Natural killer cell treated with Interleukin-12 subunit alpha and Interleukin-12 subunit beta and Interleukin-15 and Interleukin-18, amount 100 ng/mL, for 72 hours (primary cell): Measurements from ENCODE around the gene AXIN2. TPM values are rescaled to one million over a fixed set of nuclear protein-coding genes. Genes with fewer than 3 reads are reported as not detected.

Source experiments
- ATAC-seq, 2 donors: fragments of 150-1000 bp; cut with Tn5 transposase in 1 of 2; sonication (Bioruptor Pico), chemical (Tn5 transposase) in 1 of 2; 2 replicates each; pipeline ENCODE4 v1.10.0; 2021
- DNase-seq: peaks from one replicate; pipeline ENCODE4 v3.0.0; 2022; ENCODE audit warnings: low spot score
- H3K27ac Mint-ChIP-seq, 2 donors: 1 replicate in 1 of 2; 2 replicates in 1 of 2; pipeline ENCODE4 v1.8.0; 2022; ENCODE audit warnings: mixed read lengths in 2 of 2, mild to moderate bottlenecking in 1 of 2, moderate library complexity in 1 of 2
- H3K27me3 Mint-ChIP-seq, 2 donors: 1 replicate in 1 of 2; 2 replicates in 1 of 2; pipeline ENCODE4 v1.8.0; 2022; ENCODE audit warnings: mixed read lengths in 2 of 2
- H3K36me3 Mint-ChIP-seq: one replicate; pipeline ENCODE4 v1.8.0; 2022; ENCODE audit warnings: mixed read lengths
- H3K4me1 Mint-ChIP-seq, 2 donors: 1 replicate in 1 of 2; 2 replicates in 1 of 2; pipeline ENCODE4 v1.8.0; 2022; ENCODE audit warnings: low read depth in 2 of 2, mixed read lengths in 2 of 2, mild to moderate bottlenecking in 1 of 2
- H3K4me3 Mint-ChIP-seq: one replicate; pipeline ENCODE4 v1.8.0; 2022; ENCODE audit warnings: mixed read lengths
- H3K9me3 Mint-ChIP-seq: 2 replicates; pipeline ENCODE4 v1.8.0; 2022; ENCODE audit warnings: mixed read lengths
- total RNA-seq, 2 donors: library from RNA; stranded (reverse); gene quantifications; one replicate each; pipeline ENCODE4 v1.2.3, GENCODE V29; 2022

AXIN2 gene
- under 1 TPM; 0.55 to 0.95 TPM for total RNA-seq

- peaks cover 9 to 26% of the 10 kb centered on the region in 2 donors for H3K27me3 Mint-ChIP-seq
- H3K4me1 Mint-ChIP-seq, result peaks cover 9 to 12% of the 10 kb centered on the region in 2 donors
- peak; percentile 89 to 94 for ATAC-seq
Measured at GRCh38 chr17:65561452-65562205, at the start of gene AXIN2. Gene AXIN2, minus strand, starts transcription at chr17:65561648. Its CDS starts 3,028 bp downstream, at chr17:65558620.

GRCh38 chr17:65609749-65610148 lies 48.3 kb upstream of the AXIN2 start:
- no peak for DNase-seq
- Mint-ChIP-seq H3K9me3 (no peaks in the 10 kb centered on the region), H3K4me3 (no peak overlapping the region), H3K27me3 (peaks cover 8 to 26% of the 10 kb centered on the region in 2 donors), H3K36me3 (no peaks in the 10 kb centered on the region), H3K4me1 (peaks cover 0 to 3% of the 10 kb centered on the region in 2 donors), H3K27ac (no peak overlapping the region)
- ATAC-seq, result no peak

More at GRCh38 chr17:65561452-65562205, at the start of gene AXIN2:
- Mint-ChIP-seq H3K9me3 (no peaks in the 10 kb centered on the region), H3K4me3 (peak within 1 kb of the TSS; percentile 80), H3K36me3 (no peaks in the 10 kb centered on the region), H3K27ac (no peak within 1 kb of the TSS)
- peak; percentile 79 for DNase-seq

- no peaks in the 10 kb centered on the region for H3K36me3 Mint-ChIP-seq
- no peak overlapping the region for H3K4me3 Mint-ChIP-seq
- ATAC-seq (no peak), DNase-seq (no peak)
- H3K27me3 Mint-ChIP-seq, result peaks cover 8 to 26% of the 10 kb centered on the region in 2 donors
- no peak overlapping the region for H3K27ac Mint-ChIP-seq
- peaks cover under 1 to 3% of the 10 kb centered on the region in 2 donors for H3K4me1 Mint-ChIP-seq
- H3K9me3 Mint-ChIP-seq, result no peaks in the 10 kb centered on the region
Measured at GRCh38 chr17:65609286-65609685, 47.8 kb upstream of the AXIN2 start.

GRCh38 chr17:65604070-65604469 lies 42.6 kb upstream of the AXIN2 start:
- no peaks in the 10 kb centered on the region for H3K9me3 Mint-ChIP-seq
- peaks cover 7 to 11% of the 10 kb centered on the region in 2 donors for H3K4me1 Mint-ChIP-seq
- H3K27ac Mint-ChIP-seq, result no peak overlapping the region
- H3K36me3 Mint-ChIP-seq, result no peaks in the 10 kb centered on the region
- H3K4me3 Mint-ChIP-seq, result no peak overlapping the region
- peaks cover 13 to 24% of the 10 kb centered on the region in 2 donors for H3K27me3 Mint-ChIP-seq
- ATAC-seq (peak; percentile 61 to 62), DNase-seq (no peak)

GRCh38 chr17:65601881-65602280 lies 40.4 kb upstream of the AXIN2 start:
- ATAC-seq, result peak in 1 of 2 donors; percentile 55
- no peak overlapping the region for H3K4me3 Mint-ChIP-seq
- no peak overlapping the region for H3K27ac Mint-ChIP-seq
- no peaks in the 10 kb centered on the region for H3K36me3 Mint-ChIP-seq
- H3K9me3 Mint-ChIP-seq, result no peaks in the 10 kb centered on the region
- H3K27me3 Mint-ChIP-seq, result peaks cover 16 to 28% of the 10 kb centered on the region in 2 donors
- DNase-seq, result no peak
- H3K4me1 Mint-ChIP-seq, result peaks cover 7 to 11% of the 10 kb centered on the region in 2 donors

- Mint-ChIP-seq H3K4me3 (no peak overlapping the region), H3K27me3 (peaks cover 10 to 20% of the 10 kb centered on the region in 2 donors), H3K4me1 (peaks cover 7 to 8% of the 10 kb centered on the region in 2 donors), H3K36me3 (no peaks in the 10 kb centered on the region), H3K9me3 (no peaks in the 10 kb centered on the region), H3K27ac (no peak overlapping the region)
- no peak for ATAC-seq
- no peak for DNase-seq
Measured at GRCh38 chr17:65601145-65601544, 39.7 kb upstream of the AXIN2 start.

GRCh38 chr17:65600518-65600917 lies 39.1 kb upstream of the AXIN2 start:
- ATAC-seq, result no peak
- H3K9me3 Mint-ChIP-seq, result no peaks in the 10 kb centered on the region
- no peak overlapping the region for H3K4me3 Mint-ChIP-seq
- peaks cover 10 to 14% of the 10 kb centered on the region in 2 donors for H3K27me3 Mint-ChIP-seq
- no peak for DNase-seq
- H3K4me1 Mint-ChIP-seq, result peaks cover 7 to 8% of the 10 kb centered on the region in 2 donors
- H3K27ac Mint-ChIP-seq, result no peak overlapping the region
- no peaks in the 10 kb centered on the region for H3K36me3 Mint-ChIP-seq

GRCh38 chr17:65599650-65600049 lies 38.2 kb upstream of the AXIN2 start:
- no peak overlapping the region for H3K4me3 Mint-ChIP-seq
- H3K27ac Mint-ChIP-seq, result no peak overlapping the region
- H3K9me3 Mint-ChIP-seq, result no peaks in the 10 kb centered on the region
- H3K27me3 Mint-ChIP-seq, result peaks cover 10 to 12% of the 10 kb centered on the region in 2 donors
- DNase-seq, result no peak
- H3K36me3 Mint-ChIP-seq, result no peaks in the 10 kb centered on the region
- ATAC-seq, result no peak
- peaks cover 7 to 8% of the 10 kb centered on the region in 2 donors for H3K4me1 Mint-ChIP-seq

- H3K4me1 Mint-ChIP-seq, result peaks cover 1 to 11% of the 10 kb centered on the region in 2 donors
Measured at GRCh38 chr17:65598746-65599145, 37.3 kb upstream of the AXIN2 start.

GRCh38 chr17:65595071-65595656 lies 33.7 kb upstream of the AXIN2 start:
- Mint-ChIP-seq H3K4me1 (peaks cover 0 to 5% of the 10 kb centered on the region in 2 donors), H3K4me3 (no peak overlapping the region), H3K27ac (no peak overlapping the region), H3K27me3 (peaks cover 5 to 22% of the 10 kb centered on the region in 2 donors), H3K36me3 (no peaks in the 10 kb centered on the region), H3K9me3 (no peaks in the 10 kb centered on the region)
- DNase-seq (no peak), ATAC-seq (no peak)

More at GRCh38 chr17:65598746-65599145, 37.3 kb upstream of the AXIN2 start:
- H3K9me3 Mint-ChIP-seq, result no peaks in the 10 kb centered on the region
- H3K27ac Mint-ChIP-seq, result no peak overlapping the region
- peaks cover 10 to 19% of the 10 kb centered on the region in 2 donors for H3K27me3 Mint-ChIP-seq
- no peak for ATAC-seq
- no peak for DNase-seq
- H3K36me3 Mint-ChIP-seq, result no peaks in the 10 kb centered on the region
- no peak overlapping the region for H3K4me3 Mint-ChIP-seq

GRCh38 chr17:65593855-65594845 lies 32.7 kb upstream of the AXIN2 start:
- Mint-ChIP-seq H3K27me3 (peaks cover 5 to 19% of the 10 kb centered on the region in 2 donors), H3K9me3 (no peaks in the 10 kb centered on the region), H3K4me3 (no peak overlapping the region), H3K4me1 (peaks cover 0 to 5% of the 10 kb centered on the region in 2 donors), H3K36me3 (no peaks in the 10 kb centered on the region), H3K27ac (no peak overlapping the region)
- DNase-seq (no peak), ATAC-seq (no peak)

- H3K27me3 Mint-ChIP-seq, result peaks cover 2 to 14% of the 10 kb centered on the region in 2 donors
- ATAC-seq, result no peak
- no peak overlapping the region for H3K27ac Mint-ChIP-seq
- H3K4me3 Mint-ChIP-seq, result no peak overlapping the region
- no peaks in the 10 kb centered on the region for H3K9me3 Mint-ChIP-seq
- H3K36me3 Mint-ChIP-seq, result no peaks in the 10 kb centered on the region
- H3K4me1 Mint-ChIP-seq, result peaks cover 0 to 5% of the 10 kb centered on the region in 2 donors
- no peak for DNase-seq
Measured at GRCh38 chr17:65593092-65593854, 31.8 kb upstream of the AXIN2 start.
